Effector memory CD8-positive, alpha-beta T cell (primary cell): Measurements from ENCODE around the gene STXBP4.

Experiments
- ATAC-seq: fragments of 150-1000 bp; cut with Tn5 transposase; replicated peaks from 2 replicates; pipeline ENCODE4 v1.10.0; 2021; ENCODE audit warnings: mild to moderate bottlenecking, moderate library complexity
- DNase-seq, 3 experiments: peaks; one replicate each; pipeline ENCODE4 v3.0.0; 2021
- H3K27ac Mint-ChIP-seq, 2 donors: one replicate each; pipeline ENCODE4 v1.8.0; 2022; ENCODE audit warnings: mild to moderate bottlenecking in 2 of 2, mixed read lengths in 2 of 2, moderate library complexity in 2 of 2
- H3K27me3 Mint-ChIP-seq, 2 donors: one replicate each; pipeline ENCODE4 v1.8.0; 2022; ENCODE audit warnings: mixed read lengths in 2 of 2
- H3K36me3 Mint-ChIP-seq: one replicate; pipeline ENCODE4 v1.8.0; 2022; ENCODE audit warnings: mild to moderate bottlenecking, moderate library complexity, mixed read lengths; ENCODE audit not compliant: insufficient read depth
- H3K4me1 Mint-ChIP-seq, 2 donors: one replicate each; pipeline ENCODE4 v1.8.0; 2022; ENCODE audit warnings: low read depth in 2 of 2, mixed read lengths in 2 of 2
- H3K4me3 Mint-ChIP-seq, 2 donors: one replicate each; pipeline ENCODE4 v1.8.0; 2022; ENCODE audit warnings: mild to moderate bottlenecking in 2 of 2, mixed read lengths in 2 of 2, moderate library complexity in 2 of 2
- H3K9me3 Mint-ChIP-seq, 2 donors: one replicate each; pipeline ENCODE4 v1.8.0; 2022; ENCODE audit warnings: mixed read lengths in 2 of 2

Gene STXBP4

DNA sequence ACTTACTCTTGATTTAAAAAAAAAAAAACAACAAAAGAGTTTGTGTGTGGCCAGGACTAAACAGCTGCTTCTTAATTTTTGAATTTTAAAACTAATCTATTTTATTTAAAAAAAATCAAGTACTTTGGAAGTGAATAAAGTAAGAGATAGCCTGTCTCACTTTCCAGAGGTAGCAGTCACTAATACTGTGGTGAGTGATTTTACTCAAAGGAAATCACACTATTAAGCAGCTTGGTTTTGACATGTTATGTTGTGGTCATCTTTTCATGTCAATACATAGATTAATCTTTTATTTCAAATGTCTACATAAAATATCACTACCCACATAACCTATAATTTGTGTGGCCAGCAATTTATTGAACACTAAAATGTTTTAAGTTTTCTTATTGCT is 194.0 kb downstream of the STXBP4 start:
- no peaks in the 10 kb centered on the region for H3K36me3 Mint-ChIP-seq
- no peaks in the 10 kb centered on the region for H3K9me3 Mint-ChIP-seq
- ATAC-seq, result no peak

DNA sequence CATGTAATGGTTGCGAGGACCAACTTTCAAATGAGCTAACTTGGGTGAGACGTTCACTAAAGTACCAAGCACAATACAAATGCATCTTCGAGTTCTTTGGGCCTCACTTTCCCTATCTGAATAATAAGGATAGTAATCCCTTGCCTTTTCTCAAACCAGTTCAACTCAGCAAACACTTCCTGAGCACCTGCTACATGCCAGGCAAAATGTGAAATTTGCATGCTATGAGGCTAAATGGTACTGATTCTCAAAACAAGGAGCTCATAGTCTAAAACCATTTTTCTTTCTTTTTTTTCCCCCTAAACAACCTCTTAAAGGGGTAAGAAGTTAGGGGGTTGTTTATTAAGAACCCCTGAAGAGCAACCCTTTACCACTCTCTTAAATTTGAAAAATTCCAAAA is 194.8 kb downstream of the STXBP4 start:
- Mint-ChIP-seq H3K9me3 (no peaks in the 10 kb centered on the region), H3K36me3 (no peaks in the 10 kb centered on the region), H3K27me3 (no peaks in the 10 kb centered on the region), H3K4me1 (no peaks in the 10 kb centered on the region), H3K4me3 (no peak overlapping the region), H3K27ac (no peak overlapping the region)
- ATAC-seq (no peak), DNase-seq (no peak)

More for the DNA sequence above, 194.0 kb downstream of the STXBP4 start:
- no peaks in the 10 kb centered on the region for H3K27me3 Mint-ChIP-seq
- no peak overlapping the region for H3K27ac Mint-ChIP-seq
- H3K4me1 Mint-ChIP-seq, result no peaks in the 10 kb centered on the region
- no peak overlapping the region for H3K4me3 Mint-ChIP-seq
- DNase-seq, result no peak

DNA sequence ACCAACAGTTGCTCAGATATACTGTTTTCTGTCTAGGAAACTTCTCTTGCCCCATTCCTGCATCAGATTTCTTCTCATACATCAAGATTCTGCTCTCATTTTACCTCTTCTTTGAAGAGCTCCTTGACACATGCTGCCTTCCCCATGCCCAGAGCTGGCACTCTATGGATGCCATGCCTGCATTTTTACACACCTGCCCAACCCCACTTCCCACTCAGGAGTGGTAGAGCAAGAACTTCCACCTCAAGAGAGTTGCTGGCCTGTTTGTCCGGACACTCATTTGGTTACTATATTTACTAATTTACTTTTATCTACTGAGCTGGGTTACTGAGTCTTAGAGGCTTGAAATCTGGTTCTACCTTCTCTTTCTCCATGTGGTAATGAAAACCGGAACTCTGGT is 197.9 kb downstream of the STXBP4 start:
- no peaks in the 10 kb centered on the region for H3K4me1 Mint-ChIP-seq
- ATAC-seq, result no peak
- H3K4me3 Mint-ChIP-seq, result no peak overlapping the region
- DNase-seq, result no peak
- H3K27ac Mint-ChIP-seq, result no peak overlapping the region
- no peaks in the 10 kb centered on the region for H3K9me3 Mint-ChIP-seq
- no peaks in the 10 kb centered on the region for H3K36me3 Mint-ChIP-seq
- no peaks in the 10 kb centered on the region for H3K27me3 Mint-ChIP-seq

DNA sequence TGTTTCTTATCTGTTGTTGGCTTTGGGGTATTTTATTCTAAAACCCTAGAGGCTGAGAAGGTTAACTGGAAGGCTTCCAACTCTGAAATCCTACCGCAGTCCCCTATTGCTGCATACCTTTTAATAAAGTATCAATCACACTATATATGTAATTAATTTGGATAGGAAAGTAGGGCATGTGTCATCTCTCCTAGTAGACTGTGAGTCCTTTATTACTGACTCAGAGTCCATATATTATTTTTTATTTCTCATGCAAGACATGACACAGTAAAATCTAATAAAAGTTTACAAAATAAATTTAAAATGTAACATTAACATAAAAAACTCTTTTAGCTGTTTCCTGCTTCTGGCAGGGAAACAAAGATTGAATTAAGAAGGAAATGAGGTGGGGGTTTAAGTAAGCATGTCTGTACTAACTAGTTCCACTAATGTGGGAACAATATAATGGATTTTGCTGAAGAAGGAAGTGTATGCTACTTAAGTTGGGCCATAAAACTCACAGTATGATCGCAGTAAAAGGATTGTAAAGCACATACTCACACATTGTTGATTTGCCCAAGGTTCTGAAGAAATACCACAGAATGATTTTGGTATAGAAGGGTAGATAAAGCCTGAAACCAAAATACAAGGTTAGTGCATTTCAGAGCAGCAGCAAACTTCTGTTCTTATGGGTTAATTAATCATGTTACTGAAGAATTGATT is 198.6 kb downstream of the STXBP4 start:
- Mint-ChIP-seq H3K27ac (no peak overlapping the region), H3K36me3 (no peaks in the 10 kb centered on the region), H3K27me3 (no peaks in the 10 kb centered on the region), H3K9me3 (no peaks in the 10 kb centered on the region), H3K4me3 (no peak overlapping the region), H3K4me1 (no peaks in the 10 kb centered on the region)
- DNase-seq (no peak), ATAC-seq (no peak)

- H3K27me3 Mint-ChIP-seq, result no peaks in the 10 kb centered on the region
These were observed 200.6 kb downstream of the STXBP4 start for GRCh38 chr17:55168958-55169687.

DNA sequence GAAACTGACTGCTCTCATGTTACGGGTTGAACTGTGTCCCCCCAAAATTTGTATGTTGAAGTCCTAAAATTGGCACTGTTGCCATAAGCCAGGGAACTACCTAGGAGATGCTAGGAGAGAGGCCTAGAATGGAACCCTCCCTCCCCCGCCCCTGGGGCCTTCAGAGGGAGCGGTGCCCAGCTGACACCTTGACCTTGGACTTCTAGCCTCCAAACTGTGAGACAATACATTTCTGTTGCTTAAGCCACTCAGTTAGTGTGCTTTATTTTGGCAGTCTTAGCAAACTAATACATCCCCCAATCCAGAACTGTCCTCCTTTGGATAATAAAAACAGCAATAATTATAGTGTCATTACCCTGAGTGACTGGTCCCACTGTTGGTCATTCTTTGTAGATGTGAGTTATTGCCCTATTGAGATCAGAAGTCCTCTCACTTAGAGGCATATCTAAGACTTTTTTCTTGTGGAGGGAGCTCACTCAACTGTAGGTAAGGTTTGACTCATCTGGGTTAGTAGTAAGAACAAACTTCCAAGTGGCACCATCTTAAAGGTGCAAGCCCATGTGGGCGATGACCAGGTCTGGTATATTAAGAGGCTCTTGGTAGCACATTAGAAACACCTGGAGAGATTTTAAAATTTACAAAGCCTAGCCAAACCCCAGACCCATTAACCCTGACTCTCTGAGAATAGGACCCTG is 203.2 kb downstream of the STXBP4 start:
- Mint-ChIP-seq H3K4me3 (no peak overlapping the region), H3K27me3 (no peaks in the 10 kb centered on the region), H3K27ac (no peak overlapping the region), H3K4me1 (peaks cover 0 to 3% of the 10 kb centered on the region in 2 donors), H3K36me3 (no peaks in the 10 kb centered on the region), H3K9me3 (peaks cover 2 to 8% of the 10 kb centered on the region in 2 donors)
- no peak for DNase-seq
- no peak for ATAC-seq

More at GRCh38 chr17:55168958-55169687, 200.6 kb downstream of the STXBP4 start:
- Mint-ChIP-seq H3K27ac (peak overlapping the region in 1 of 2 donors; percentile 29), H3K36me3 (no peaks in the 10 kb centered on the region), H3K4me1 (no peaks in the 10 kb centered on the region), H3K4me3 (no peak overlapping the region), H3K9me3 (peaks cover 2 to 4% of the 10 kb centered on the region in 2 donors)
- no peak for ATAC-seq
- no peak for DNase-seq

DNA sequence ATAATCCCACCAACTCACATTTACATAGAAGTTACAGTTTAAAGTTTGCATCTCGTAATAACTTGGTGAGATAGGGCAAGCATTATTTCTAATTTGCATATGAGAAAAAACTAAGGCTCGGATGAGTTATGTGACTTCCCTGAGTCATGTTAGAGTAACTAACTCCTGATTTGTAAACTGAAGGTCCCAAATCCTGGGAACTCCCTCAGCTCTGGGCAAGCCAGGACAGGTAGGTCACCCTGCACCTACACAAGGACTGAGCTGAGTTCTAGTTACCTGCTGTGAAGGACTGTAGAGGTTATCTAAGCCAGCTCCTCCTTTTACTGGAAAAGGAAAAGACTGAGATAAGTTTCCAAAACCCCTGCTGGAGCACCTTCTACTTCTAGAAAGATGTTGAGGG is 204.0 kb downstream of the STXBP4 start:
- Mint-ChIP-seq H3K27ac (no peak overlapping the region), H3K4me1 (peaks cover 0 to 3% of the 10 kb centered on the region in 2 donors)
- ATAC-seq, result no peak

DNA sequence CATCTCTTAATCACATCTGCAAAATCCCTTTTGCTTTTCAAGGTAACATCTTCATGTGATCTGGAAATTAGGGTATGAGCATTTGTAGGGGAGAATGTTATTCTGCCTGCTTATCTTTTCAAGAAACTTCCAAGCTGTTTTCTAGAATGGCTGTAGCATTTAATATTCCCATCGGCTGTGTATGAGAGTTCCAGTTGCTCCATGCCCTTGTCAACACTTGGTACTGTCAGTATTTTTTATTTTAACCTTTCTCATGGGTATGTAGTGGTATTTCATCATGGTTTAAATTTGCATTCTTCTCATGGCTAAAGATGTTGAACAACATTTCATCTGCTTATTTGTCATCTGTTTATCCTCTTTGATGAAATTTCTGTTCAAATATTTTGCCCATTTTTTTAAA is 205.6 kb downstream of the STXBP4 start:
- ATAC-seq (no peak), DNase-seq (no peak)
- Mint-ChIP-seq H3K4me1 (peaks cover 0 to 3% of the 10 kb centered on the region in 2 donors), H3K36me3 (no peaks in the 10 kb centered on the region), H3K4me3 (no peak overlapping the region), H3K27ac (no peak overlapping the region), H3K27me3 (no peaks in the 10 kb centered on the region), H3K9me3 (peaks cover 2 to 8% of the 10 kb centered on the region in 2 donors)

More for the DNA sequence above, 204.0 kb downstream of the STXBP4 start:
- no peak overlapping the region for H3K4me3 Mint-ChIP-seq
- no peak for DNase-seq
- no peaks in the 10 kb centered on the region for H3K36me3 Mint-ChIP-seq
- H3K27me3 Mint-ChIP-seq, result no peaks in the 10 kb centered on the region
- H3K9me3 Mint-ChIP-seq, result peaks cover 2 to 8% of the 10 kb centered on the region in 2 donors

DNA sequence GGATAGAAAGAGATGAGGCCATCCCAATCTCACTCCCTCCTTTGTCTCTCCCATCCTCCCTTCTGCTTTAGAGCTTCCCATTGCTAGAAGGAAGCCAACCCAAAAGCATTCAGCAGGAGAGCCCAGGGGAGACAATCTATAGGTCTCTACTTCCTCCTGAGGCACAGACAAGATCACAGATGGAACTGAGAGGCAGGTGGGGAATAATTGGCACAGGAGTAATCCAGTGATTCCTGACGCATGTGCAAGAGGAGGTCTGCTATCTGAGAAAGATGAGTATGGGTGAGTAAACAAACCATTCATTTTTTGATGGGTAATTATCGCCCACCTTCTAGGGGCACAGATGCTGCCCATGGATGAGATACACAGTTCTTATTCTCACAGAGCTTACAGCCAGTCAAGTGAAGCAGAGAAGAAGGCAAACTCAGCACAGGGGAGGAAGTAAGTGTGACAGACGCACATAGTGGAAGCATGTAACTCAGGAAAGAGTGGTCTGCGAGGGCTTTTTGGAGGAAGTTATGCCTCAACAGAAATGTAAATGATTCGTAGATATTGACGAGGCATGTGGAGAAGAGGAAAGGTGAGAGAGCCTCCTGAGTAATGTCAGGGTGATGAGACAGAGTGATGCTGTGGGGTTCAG is 207.3 kb downstream of the STXBP4 start:
- DNase-seq, result no peak
- Mint-ChIP-seq H3K9me3 (peaks cover 2 to 8% of the 10 kb centered on the region in 2 donors), H3K4me3 (no peak overlapping the region), H3K27me3 (no peaks in the 10 kb centered on the region), H3K4me1 (peaks cover 0 to 3% of the 10 kb centered on the region in 2 donors), H3K36me3 (no peaks in the 10 kb centered on the region), H3K27ac (no peak overlapping the region)
- no peak for ATAC-seq

DNA sequence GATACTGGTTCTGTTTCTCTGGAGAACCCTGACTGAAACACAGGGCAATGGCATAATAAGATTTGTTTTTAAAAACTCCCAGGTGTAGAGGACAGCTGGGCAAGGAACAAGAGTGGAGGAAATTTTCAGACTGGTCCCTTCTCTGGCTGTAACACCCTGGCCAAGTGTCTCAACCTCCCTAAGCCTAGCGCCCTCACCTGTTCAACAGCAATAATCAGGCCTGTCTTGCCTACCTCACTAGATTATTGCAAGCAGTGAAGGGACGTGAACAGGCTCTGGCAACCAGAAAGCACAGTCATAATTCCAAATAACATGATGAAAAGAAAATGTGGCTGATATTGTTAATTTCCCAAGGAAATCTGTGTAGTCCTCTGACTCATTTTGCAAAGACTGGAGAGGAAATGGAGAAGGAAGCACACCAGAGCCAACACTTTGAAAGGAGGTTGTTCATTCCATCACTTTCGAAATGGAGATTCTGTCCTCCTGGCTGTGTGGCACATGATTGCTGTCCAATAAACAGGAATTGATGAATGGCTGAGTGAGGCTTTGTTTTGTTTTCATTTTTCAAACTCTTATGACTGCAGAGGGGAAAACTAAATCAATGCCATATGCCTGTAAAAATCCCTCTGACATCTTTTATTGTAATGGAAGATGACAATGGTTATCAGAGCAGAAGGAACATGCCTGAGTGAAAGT is 208.7 kb downstream of the STXBP4 start:
- Mint-ChIP-seq H3K36me3 (no peaks in the 10 kb centered on the region), H3K4me1 (peaks cover 0 to 3% of the 10 kb centered on the region in 2 donors), H3K9me3 (peaks cover 2 to 8% of the 10 kb centered on the region in 2 donors), H3K4me3 (no peak overlapping the region), H3K27me3 (no peaks in the 10 kb centered on the region), H3K27ac (no peak overlapping the region)
- DNase-seq, result no peak
- ATAC-seq, result no peak

DNA sequence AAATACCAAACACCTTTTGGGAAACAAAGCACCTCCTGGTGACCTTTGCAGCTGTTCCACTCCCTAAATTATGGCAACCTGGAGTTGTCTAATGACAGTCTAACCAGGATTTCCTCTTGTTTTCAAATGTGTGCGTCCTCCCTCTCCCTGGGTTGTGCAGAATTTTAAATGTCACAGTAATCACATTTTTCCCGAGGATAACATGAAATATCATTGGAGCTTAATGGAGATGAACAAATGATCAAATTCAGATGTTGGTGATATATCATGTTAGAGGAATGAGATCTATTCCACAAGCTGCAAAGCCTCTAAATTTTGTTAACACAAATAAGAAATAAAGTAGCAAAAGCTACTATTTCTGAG is 209.3 kb downstream of the STXBP4 start:
- Mint-ChIP-seq H3K36me3 (no peaks in the 10 kb centered on the region), H3K9me3 (peaks cover 2 to 8% of the 10 kb centered on the region in 2 donors), H3K27me3 (no peaks in the 10 kb centered on the region), H3K4me3 (no peak overlapping the region), H3K4me1 (peaks cover 0 to 3% of the 10 kb centered on the region in 2 donors), H3K27ac (no peak overlapping the region)
- DNase-seq, result no peak
- no peak for ATAC-seq

- H3K27me3 Mint-ChIP-seq, result no peaks in the 10 kb centered on the region
- ATAC-seq (no peak), DNase-seq (no peak)
- no peak overlapping the region for H3K27ac Mint-ChIP-seq
- H3K36me3 Mint-ChIP-seq, result no peaks in the 10 kb centered on the region
- no peaks in the 10 kb centered on the region for H3K4me1 Mint-ChIP-seq
- H3K4me3 Mint-ChIP-seq, result no peak overlapping the region
- H3K9me3 Mint-ChIP-seq, result no peaks in the 10 kb centered on the region
These were observed 218.6 kb downstream of the STXBP4 start for GRCh38 chr17:55186937-55187770.
